ENCODE data around the gene JPH4.

Gene JPH4

DNA sequence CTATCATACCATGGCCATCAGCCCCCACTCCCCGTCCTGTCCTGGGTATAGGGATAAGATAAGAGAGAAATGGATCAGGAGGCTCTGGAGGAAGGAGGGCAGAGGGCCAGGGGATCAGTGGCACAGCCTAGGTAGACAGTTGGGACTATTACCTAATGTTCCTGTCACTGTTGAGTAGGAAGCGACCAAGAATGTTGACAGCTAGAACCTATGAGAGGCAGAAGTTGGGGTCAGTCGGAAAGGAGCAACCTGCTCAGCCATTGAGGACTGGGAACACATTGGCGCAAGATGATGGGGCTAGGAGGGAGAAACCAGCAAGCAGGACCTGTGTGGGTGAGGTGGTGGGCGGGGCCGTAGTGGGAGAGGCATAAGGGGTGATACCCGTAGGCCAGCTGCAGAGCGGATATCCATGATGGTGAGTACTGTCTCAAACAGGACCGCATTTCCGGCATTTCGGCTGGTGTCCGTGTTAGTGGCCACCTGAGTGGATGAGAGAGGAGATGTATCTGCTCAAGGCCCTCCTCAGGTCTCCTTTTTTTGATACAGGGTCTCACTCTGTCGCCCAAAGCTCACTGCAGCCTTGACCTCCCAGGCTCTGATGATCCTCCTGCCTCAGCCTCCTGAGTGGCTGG is 14.3 kb downstream of the JPH4 start:
- no peak for DNase-seq (ENCODE audit: low read depth in 2 of 2)

DNA sequence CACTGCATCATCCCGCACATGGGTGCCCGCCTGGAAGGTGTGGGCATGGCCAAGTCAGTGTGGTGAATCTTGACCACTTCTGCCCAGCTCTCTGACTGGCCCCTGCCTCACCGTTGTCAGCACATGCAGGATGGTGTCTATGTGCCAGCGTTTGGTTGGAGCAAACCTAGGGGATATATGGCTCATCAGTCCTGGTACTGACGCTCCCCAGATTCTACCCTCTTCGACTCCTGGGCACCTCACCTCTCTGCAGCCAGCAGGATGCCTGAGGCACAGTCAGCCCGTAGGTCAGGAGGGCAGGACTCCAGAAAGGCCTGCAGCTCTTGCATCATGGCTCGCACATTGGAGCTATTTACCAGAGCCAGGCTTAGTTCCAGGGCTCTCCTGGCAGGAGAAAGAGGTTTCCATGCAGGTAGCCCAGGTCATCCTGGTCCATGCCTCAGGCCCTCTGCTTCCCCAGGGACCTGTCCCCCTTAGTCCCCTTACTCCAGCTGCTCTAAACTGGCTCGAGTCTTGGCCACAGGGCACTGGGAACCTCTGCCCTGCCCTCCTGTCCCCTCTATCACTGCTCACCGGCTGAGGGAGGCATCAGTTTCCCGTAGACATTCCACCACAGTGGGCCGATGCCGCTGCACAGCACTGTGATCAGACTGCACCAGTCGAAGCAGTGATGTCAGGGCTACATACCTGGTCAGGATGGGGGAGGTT is 15.0 kb downstream of the JPH4 start:
- DNase-seq (ENCODE audit: low read depth in 2 of 2), result no peak

DNA sequence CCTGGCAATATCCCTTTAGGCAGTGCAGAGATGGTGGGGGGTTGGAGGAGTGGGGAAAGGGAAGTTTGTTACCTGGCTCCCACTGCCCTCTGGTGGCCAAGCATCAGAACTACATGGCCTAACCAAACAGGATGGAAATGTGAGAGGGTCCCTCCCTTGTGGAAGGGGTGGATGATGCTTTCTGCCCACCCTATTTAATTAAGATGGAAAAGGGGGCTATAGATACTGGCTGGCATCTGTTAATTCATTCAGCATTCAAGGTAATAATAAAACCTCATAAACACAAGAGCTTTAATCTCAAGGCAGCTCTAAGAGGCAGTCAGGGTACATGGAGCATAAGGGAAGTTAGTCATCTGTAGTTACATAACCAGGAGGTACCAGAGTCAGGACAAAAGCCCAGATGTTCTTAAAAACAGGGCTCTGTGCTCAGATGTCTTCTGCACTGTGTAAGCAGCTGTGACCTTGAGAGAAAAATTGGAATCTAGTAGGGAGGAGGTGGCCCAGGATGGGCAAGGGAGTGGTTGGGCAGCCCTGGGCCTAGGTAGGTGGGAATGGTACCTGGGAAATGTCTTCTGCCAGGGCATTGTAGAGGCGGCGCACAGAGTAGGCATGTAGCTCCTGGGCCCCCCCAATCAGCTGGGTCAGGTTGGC is 15.6 kb downstream of the JPH4 start:
- DNase-seq (ENCODE audit: low read depth in 2 of 2), result peak; percentile 28 to 35

DNA sequence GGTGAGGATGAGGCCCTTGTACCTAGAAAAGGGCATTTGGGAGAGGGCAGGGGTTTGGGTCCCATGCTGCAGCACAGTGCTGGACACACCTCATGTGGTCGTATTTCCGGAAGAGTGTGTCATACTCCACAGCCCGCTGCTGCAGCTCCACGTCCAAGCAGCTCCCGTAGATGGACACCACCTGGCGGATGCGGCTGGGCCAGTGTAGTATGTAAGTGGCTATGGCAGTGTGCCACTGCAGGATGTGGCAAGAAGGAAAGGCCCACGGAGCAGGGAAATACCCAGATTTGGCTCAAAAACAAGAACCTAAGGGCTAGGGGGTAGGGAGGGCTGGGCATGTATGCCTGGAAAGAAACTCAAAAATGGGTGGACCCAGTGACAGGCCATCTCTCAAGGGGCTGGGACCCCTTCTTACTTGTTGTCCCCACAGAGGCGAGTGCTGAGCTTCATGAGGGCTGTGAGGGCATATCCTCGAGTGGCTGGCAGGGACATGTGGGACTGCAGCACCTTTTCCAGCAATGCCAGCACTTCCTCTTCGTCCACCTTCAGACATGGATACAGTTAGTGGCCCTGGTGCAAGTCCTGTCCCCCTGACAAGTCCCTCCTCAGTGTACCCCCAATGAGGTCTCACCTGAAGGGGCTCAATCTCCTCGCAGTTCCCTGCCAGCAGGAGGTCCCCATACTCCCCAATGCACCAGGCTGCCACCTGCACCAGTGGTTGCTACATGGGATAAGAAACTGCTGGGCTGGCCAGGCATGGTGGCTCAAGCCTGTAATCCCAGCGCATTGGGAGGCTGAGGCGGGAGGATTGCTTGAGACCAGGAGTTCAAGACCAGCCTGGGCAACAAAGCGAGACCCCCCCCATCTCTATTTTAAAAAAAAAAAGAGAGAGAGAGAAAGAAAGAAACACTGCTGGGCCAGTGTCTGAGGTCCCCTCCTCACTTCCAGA is 16.4 kb downstream of the JPH4 start:
- DNase-seq (ENCODE audit: low read depth in 2 of 2), result no peak

DNA sequence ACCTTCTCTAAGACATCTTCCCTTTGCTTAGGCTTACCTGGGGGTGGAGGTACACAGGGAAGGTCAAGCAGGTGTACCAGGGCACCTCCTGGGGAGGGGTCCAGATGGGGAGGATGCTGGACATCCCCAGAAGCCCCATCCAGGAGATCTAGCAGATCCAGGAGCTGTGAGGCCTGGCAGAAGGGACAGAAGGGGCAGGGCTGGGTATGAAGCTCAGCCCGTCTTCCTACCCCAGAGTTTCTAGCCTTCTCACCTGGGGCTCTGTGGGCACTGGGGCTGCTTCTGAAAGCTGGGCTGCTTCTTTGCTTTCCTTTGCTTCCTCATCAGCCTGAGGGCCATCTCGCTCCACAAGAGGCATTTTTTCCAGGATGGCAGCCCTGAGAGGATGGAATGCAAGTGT is 17.3 kb downstream of the JPH4 start:
- DNase-seq (ENCODE audit: low read depth in 2 of 2), result no peak

GRCh38 chr14:23559926-23560520 is 18.6 kb downstream of the JPH4 start:
- DNase-seq (ENCODE audit: low read depth in 2 of 2), result no peak

DNA sequence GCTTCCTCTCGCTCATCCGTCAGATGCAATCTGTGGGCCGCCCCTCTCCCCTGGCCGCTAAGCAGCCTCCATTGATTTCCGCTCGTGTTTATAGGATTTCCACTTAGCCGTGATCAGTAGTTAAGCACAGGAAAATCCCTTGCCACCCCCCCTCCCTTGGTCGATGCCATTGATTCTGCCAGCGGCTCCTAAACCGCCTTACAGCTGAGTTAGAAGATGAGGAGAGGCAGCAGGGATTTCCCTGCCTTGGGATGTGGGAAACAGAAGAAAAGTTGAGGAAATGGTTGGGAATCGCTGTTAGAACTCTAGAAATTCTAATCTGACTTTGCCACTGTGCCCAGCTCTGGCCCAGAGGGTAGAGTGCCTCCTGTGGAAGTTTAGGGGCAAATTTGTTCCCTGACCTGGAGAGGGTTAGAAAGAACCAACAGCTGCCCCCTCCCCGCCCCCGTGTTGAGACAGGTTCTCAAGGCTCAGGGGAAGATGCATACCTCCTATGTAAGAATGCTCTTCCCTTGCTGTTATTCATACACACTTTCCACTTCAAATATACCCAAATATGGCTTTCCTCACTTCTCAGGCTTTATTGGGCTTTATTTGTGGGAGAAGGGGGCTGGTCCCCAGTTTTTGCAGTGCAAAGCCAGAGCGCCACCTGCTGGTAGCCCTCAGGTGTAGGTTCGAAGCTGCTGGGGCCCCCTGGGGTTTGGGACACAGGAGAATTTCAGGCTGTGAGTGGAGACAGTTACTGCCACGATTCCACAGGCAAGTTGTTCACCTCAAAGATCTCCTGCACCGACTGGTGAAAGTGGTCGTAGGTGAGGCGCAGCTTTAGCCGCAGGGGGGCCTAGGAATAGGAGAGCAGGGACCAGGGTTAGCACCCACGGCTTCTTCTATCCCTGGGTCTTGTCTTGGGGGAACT is 19.3 kb downstream of the JPH4 start:
- peak in 1 of 2 donors; percentile 33 for DNase-seq (ENCODE audit: low read depth in 2 of 2)

DNA sequence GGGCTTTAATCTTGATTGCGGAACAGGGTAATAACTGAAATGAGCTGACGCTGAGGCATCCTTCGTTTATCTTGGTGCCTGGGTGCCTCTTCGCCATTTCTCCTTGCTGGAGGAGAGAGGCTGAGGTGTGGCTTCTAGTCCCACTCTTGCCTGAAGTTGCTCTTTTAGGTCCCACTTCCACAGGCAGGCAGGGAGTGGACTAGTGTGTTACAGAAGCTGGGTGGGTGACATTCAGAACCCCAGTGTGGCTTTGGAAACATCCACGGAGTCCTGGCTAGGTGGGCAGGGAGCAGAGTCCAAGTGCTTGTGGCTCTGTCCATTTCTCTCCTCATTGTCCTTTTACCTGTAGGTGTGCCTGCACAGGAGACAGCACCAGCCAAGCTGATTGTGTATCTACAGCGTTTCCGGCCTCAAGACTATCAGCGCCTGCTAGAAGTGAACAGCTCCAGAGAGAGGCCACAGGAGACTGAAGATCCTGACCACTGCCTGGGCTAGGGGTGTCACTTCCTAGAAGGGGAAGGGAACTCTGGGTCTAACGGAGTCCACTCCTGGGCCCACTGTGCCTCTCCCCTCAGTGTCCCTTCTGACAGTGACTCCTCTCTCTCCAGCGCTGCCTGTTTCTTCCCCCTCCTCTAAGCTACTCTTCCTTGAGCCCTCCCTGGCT is 20.1 kb downstream of the JPH4 start:
- DNase-seq (ENCODE audit: low read depth in 2 of 2), result no peak

- DNase-seq (ENCODE audit: low read depth in 2 of 2), result no peak
Measured at GRCh38 chr14:23557946-23558345, 20.6 kb downstream of the JPH4 start.

DNA sequence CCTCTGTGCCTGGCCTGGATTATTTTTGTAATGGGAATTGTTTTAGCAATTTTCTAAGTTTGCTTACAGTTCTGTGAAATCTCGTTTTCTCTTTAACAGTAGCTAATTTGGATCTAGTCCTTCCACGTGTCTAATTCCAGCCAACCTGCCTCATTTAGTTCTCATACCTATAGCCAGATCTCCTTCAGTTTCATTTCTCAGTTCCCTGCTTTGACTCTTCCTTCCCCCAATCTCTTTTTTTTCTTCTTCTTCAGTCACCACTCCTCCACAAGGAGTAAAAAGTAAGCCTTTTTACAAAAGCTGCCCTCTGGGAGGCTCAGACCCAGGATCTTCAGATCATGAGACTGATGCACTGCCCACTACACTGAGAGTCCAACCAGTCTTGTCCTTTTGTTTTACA is 21.1 kb downstream of the JPH4 start:
- DNase-seq (ENCODE audit: low read depth in 2 of 2), result no peak

- DNase-seq (ENCODE audit: low read depth in 2 of 2), result no peak
Measured at GRCh38 chr14:23556700-23557440, 21.7 kb downstream of the JPH4 start.

- DNase-seq (ENCODE audit: low read depth in 2 of 2), result peak; percentile 85 to 88
Measured at GRCh38 chr14:23555882-23556699, 22.5 kb downstream of the JPH4 start, which contains the start of gene THTPA. Gene THTPA (plus strand): TSS chr14:23556271. CDS start chr14:23556758, 487 bp downstream.

DNA sequence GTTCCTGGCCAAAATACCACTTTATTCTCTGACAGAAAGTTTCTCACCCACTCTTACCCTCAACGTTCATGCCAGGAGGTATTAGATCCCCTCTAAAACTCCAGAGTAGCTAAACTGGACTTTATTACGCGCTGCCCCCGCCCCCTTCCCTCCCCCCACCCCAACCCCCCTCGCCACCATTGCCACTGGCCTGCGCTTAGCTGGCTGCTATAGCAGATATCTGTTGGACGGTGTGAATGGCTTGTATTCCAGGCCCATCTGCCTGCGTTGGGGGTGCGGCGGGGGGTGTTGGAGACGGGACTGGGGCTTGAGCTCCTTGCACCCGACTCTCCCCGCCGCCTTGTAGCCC is 23.1 kb downstream of the JPH4 start:
- DNase-seq (ENCODE audit: low read depth in 2 of 2), result no peak

DNA sequence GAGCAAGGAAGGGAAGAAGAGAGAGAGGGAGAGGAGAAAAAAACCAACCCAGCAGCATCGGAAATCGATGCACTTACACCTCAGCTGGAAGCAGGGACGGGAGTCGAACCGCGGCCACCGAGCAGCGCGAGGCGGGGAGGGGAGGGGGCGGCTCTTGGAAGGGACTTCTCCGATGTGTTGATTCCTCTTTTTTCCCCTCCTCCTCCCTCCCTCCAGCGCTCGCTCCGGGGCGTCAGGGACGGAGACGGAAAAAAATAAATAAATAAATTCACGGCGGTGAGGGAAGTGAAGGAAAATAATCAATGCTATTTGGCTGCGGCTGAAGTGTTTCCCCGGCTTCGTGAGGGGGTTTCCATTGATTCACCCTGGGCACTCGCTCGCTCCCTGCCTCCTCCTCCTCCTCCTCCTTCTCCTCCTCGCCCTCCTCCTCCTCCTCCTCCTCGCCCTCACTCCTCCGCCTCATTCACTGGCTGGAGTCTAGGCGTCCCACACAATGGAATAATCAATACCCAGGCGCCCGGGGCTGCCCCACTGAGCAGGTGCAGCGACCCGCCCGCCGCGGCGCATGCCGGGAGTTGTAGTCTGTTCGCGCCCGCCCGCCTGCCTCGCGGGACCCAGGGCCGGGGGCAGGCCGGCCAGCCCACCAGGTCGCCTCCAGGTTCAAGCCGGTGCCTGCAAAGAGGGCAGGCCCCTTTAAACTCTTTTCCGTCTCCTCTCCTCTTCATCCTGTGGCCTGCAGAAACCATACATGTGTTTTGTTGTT is 27.1 kb downstream of the JPH4 start, which contains the start of gene ZFHX2:
ZFHX2 (minus strand) TSS at position 500 of the 763 bp plus-strand sequence. CDS start 16,440 bp downstream, outside the sequence.
- peak; percentile 59 to 72 for DNase-seq (ENCODE audit: low read depth in 2 of 2)

GRCh38 chr14:23550812-23551265 is 27.8 kb downstream of the JPH4 start:
- no peak for DNase-seq (ENCODE audit: low read depth in 2 of 2)

GRCh38 chr14:23550131-23550811 is 28.3 kb downstream of the JPH4 start:
- DNase-seq (ENCODE audit: low read depth in 2 of 2), result no peak

Data from activated CD8-positive, alpha-beta memory T cell treated with anti-CD3 and anti-CD28 coated beads for 4 hours (primary cell).